ENCODE results near the gene CCDC85B.

DNA sequence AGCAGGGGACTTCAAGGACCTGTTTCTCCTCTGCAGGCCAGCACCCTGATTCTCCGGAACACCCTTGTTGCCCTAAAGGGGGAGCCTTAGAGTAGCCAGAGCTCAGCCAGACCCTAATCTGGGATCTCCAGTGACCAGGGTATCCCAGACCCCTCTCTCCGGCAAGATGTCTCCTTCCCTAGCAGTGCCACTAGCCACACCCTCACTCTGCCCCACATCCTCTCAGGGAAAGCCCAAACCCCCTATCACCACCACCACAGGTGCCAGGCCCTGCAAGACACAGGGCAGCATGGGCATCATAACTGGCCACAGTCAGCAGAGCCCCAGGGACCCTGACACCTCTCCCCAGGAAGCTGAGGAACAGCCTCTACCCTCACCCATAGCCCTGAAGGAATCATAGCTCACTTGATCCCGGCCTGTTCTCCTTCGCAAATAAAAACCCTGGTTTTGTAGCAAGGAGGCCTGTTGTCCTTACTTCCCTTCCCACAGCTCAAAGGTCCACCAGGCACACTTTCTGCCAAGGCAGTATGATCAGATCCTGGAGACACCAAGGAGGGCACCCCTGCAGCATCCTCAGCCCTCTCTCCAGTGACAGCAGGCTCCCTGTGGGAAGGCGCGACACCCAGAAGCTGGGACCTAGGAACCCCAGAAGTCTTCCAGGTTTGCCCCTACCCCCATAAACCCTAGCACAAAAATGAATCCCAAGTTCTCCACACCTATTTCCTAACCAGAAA, 37.1 kb upstream of the CCDC85B start:
- TF ChIP-seq GATA3 (IDR thresholded peaks at IDR 0.05; ENCODE audit: low read depth, low read length) (no peak), GATA2 (IDR thresholded peaks at IDR 0.05; ENCODE audit: low read depth, low read length) (no peak)

Measured in SH-SY5Y (cell line).